H9 (cell line): Measurements from ENCODE around the gene PRDM11. TPM values are rescaled to one million over a fixed set of nuclear protein-coding genes. Genes with fewer than 3 reads are reported as not detected.

Source experiments
- DNase-seq: peaks from one replicate; pipeline ENCODE4 v3.0.0-alpha.2; 2017
- H2AFZ ChIP-seq: one replicate; pipeline ENCODE4 v1.6.1; 2013; ENCODE audit warnings: mild to moderate bottlenecking, low read length, control low read depth, moderate library complexity
- H2AK5ac ChIP-seq: 2 replicates; pipeline ENCODE4 v1.6.1; 2013; ENCODE audit warnings: low read length, control low read depth, mixed read lengths; ENCODE audit not compliant: insufficient read length
- H2BK120ac ChIP-seq: one replicate; pipeline ENCODE4 v1.6.1; 2013; ENCODE audit warnings: low read depth, mild to moderate bottlenecking, low read length, control low read depth, inconsistent platforms; ENCODE audit not compliant: poor library complexity, severe bottlenecking
- H2BK12ac ChIP-seq: 2 replicates; pipeline ENCODE4 v1.6.1; 2013; ENCODE audit warnings: low read length, control low read depth, mixed read lengths, low read depth; ENCODE audit not compliant: insufficient read length
- H2BK15ac ChIP-seq: 2 replicates; pipeline ENCODE4 v1.6.1; 2013; ENCODE audit warnings: low read depth, low read length, control low read depth
- H2BK20ac ChIP-seq: one replicate; pipeline ENCODE4 v1.6.1; 2013; ENCODE audit warnings: low read depth, mild to moderate bottlenecking, low read length, control low read depth, inconsistent platforms; ENCODE audit not compliant: poor library complexity, severe bottlenecking
- H2BK5ac ChIP-seq: 2 replicates; pipeline ENCODE4 v1.6.1; 2013; ENCODE audit warnings: low read length, control low read depth, mixed read lengths; ENCODE audit not compliant: insufficient read length
- H3K14ac ChIP-seq: 2 replicates; pipeline ENCODE4 v1.6.1; 2013; ENCODE audit warnings: low read length, control low read depth; ENCODE audit not compliant: insufficient read depth
- H3K18ac ChIP-seq: 2 replicates; pipeline ENCODE4 v1.6.1; 2013; ENCODE audit warnings: low read depth, mild to moderate bottlenecking, mixed read lengths, low read length, control low read depth; ENCODE audit not compliant: insufficient read length
- H3K23ac ChIP-seq: 2 replicates; pipeline ENCODE4 v1.6.1; 2013; ENCODE audit warnings: low read length, control low read depth, mixed read lengths, low read depth; ENCODE audit not compliant: insufficient read length
- H3K23me2 ChIP-seq: 2 replicates; pipeline ENCODE4 v1.6.1; 2013; ENCODE audit warnings: low read depth, mild to moderate bottlenecking, mixed read lengths, low read length, control low read depth; ENCODE audit not compliant: insufficient read length, poor library complexity, severe bottlenecking
- H3K27ac ChIP-seq: 2 replicates; pipeline ENCODE4 v1.5.1; 2013; ENCODE audit warnings: low read length, control low read depth, mixed read lengths, low read depth; ENCODE audit not compliant: insufficient read length
- H3K27me3 ChIP-seq: 2 replicates; pipeline ENCODE4 v1.6.1; 2013; ENCODE audit warnings: low read length, control low read depth, inconsistent platforms; ENCODE audit not compliant: insufficient read depth
- H3K4ac ChIP-seq: 2 replicates; pipeline ENCODE4 v1.6.1; 2013; ENCODE audit warnings: low read depth, mild to moderate bottlenecking, control low read depth, inconsistent platforms, low read length, moderate library complexity
- H3K4me1 ChIP-seq: 2 replicates; pipeline ENCODE4 v1.6.1; 2013; ENCODE audit warnings: low read length, control low read depth, inconsistent platforms; ENCODE audit not compliant: insufficient read depth
- H3K4me2 ChIP-seq: 2 replicates; pipeline ENCODE4 v1.6.1; 2013; ENCODE audit warnings: low read length, control low read depth, mixed read lengths; ENCODE audit not compliant: insufficient read length, insufficient read depth
- H3K56ac ChIP-seq: 2 replicates; pipeline ENCODE4 v1.6.1; 2013; ENCODE audit warnings: low read depth, mild to moderate bottlenecking, mixed read lengths, low read length, control low read depth; ENCODE audit not compliant: insufficient read length
- H3K79me1 ChIP-seq: 2 replicates; pipeline ENCODE4 v1.6.1; 2013; ENCODE audit warnings: low read depth, mild to moderate bottlenecking, moderate library complexity, low read length, control low read depth, inconsistent platforms; ENCODE audit not compliant: insufficient read depth, poor library complexity, severe bottlenecking
- H3K79me2 ChIP-seq: 2 replicates; pipeline ENCODE4 v1.6.1; 2013; ENCODE audit warnings: low read length, control low read depth, inconsistent platforms; ENCODE audit not compliant: insufficient read depth
- H3K9ac ChIP-seq: 2 replicates; pipeline ENCODE4 v1.6.1; 2013; ENCODE audit warnings: low read length, control low read depth, mixed read lengths; ENCODE audit not compliant: insufficient read length; ENCODE audit errors: extremely low read depth
- H3K9me3 ChIP-seq: one replicate; pipeline ENCODE4 v1.6.1; 2013; ENCODE audit warnings: low read depth, low read length, inconsistent platforms; ENCODE audit not compliant: control insufficient read depth
- H3T11ph ChIP-seq: one replicate; pipeline ENCODE4 v1.6.1; 2013; ENCODE audit warnings: mild to moderate bottlenecking, low read length, control low read depth, inconsistent platforms
- H4K20me1 ChIP-seq: one replicate; pipeline ENCODE4 v1.6.1; 2013; ENCODE audit not compliant: control insufficient read depth, insufficient read length, insufficient read depth
- H4K5ac ChIP-seq: 2 replicates; pipeline ENCODE4 v1.6.1; 2013; ENCODE audit warnings: low read depth, mild to moderate bottlenecking, mixed read lengths, low read length, control low read depth; ENCODE audit not compliant: insufficient read length
- H4K8ac ChIP-seq: replicated peaks from 2 replicates; pipeline ENCODE4 v1.6.1; 2013; ENCODE audit warnings: low read length, control low read depth, mixed read lengths, low read depth; ENCODE audit not compliant: insufficient read length
- H4K91ac ChIP-seq: 2 replicates; pipeline ENCODE4 v1.6.1; 2013; ENCODE audit warnings: low read depth, mild to moderate bottlenecking, moderate library complexity, mixed read lengths, low read length, control low read depth; ENCODE audit not compliant: insufficient read length
- H3K27ac Mint-ChIP-seq, 3 experiments: 2 replicates in 2 of 3; 3 replicates in 1 of 3; pipeline ENCODE4 v1.8.0; 2020 to 2021; ENCODE audit warnings: mixed read lengths in 3 of 3, mild to moderate bottlenecking in 1 of 3, moderate library complexity in 1 of 3
- H3K27me3 Mint-ChIP-seq: 2 replicates; pipeline ENCODE4 v1.8.0; 2021; ENCODE audit warnings: low read depth, mild to moderate bottlenecking, moderate library complexity, mixed read lengths
- H3K36me3 Mint-ChIP-seq, 3 experiments: 2 replicates in 2 of 3; 3 replicates in 1 of 3; pipeline ENCODE4 v1.8.0; 2020 to 2021; ENCODE audit warnings: low read depth in 3 of 3, mixed read lengths in 3 of 3; ENCODE audit not compliant: insufficient read depth in 1 of 3
- H3K4me1 Mint-ChIP-seq, 2 experiments: 2 replicates each; pipeline ENCODE4 v1.8.0; 2020; ENCODE audit warnings: mixed read lengths in 2 of 2
- H3K4me3 Mint-ChIP-seq, 2 experiments: 2 replicates in 1 of 2; 3 replicates in 1 of 2; pipeline ENCODE4 v1.8.0; 2020 to 2021; ENCODE audit warnings: mild to moderate bottlenecking in 2 of 2, mixed read lengths in 2 of 2, moderate library complexity in 1 of 2
- H3K9me3 Mint-ChIP-seq, 2 experiments: 2 replicates in 1 of 2; 3 replicates in 1 of 2; pipeline ENCODE4 v1.8.0; 2020; ENCODE audit warnings: mild to moderate bottlenecking in 2 of 2, mixed read lengths in 2 of 2, moderate library complexity in 1 of 2
- CTCF ChIP-seq: fragments of 200-600 bp; sonication (generic); conservative IDR thresholded peaks from 3 replicates; pipeline ENCODE4 v1.8.0; 2021; ENCODE audit warnings: antibody characterized with exemption, mild to moderate bottlenecking
- WGBS: extraction: QIAGEN DNeasy Blood & Tissue Kit; methylation state at CpG from one replicate; pipeline ENCODE4 v1.1.7; 2013; ENCODE audit warnings: missing lambda C conversion rate, low lambda C conversion rate, mixed read lengths; ENCODE audit not compliant: insufficient read length; ENCODE audit errors: extremely low coverage; 5-methylcytosine and 5-hydroxymethylcytosine counted together
- total RNA-seq: library from RNA; stranded (reverse); gene quantifications from 2 replicates; pipeline ENCODE4 v1.2.1, GENCODE V29; 2021

PRDM11 gene
- total RNA-seq, 1 experiment from 2014 or later, result 11.5 TPM

- H3K27me3 ChIP-seq, result peaks cover 4% of the 10 kb centered on the region; the same call in 1 of the 2 replicates
Measured at GRCh38 chr11:45280449-45280848, 134.0 kb downstream of the PRDM11 start.

More at GRCh38 chr11:45280449-45280848, 134.0 kb downstream of the PRDM11 start:
- no peak overlapping the region for H3K18ac ChIP-seq
- no peak overlapping the region for H2BK120ac ChIP-seq
- no peak for TF ChIP-seq CTCF
- H2AFZ ChIP-seq, result no peak overlapping the region
- H3K9ac ChIP-seq, result no peak overlapping the region
- WGBS, result no CpG with 5 or more reads among the region's 3 CpGs
- DNase-seq, result no peak
- no peak overlapping the region for H4K5ac ChIP-seq
- H3K4me2 ChIP-seq, result no peak overlapping the region
- H3K79me2 ChIP-seq, result no peaks in the 10 kb centered on the region
- H2AK5ac ChIP-seq, result no peak overlapping the region
- no peak overlapping the region for H3K23ac ChIP-seq
- no peak overlapping the region for H4K91ac ChIP-seq
- H3T11ph ChIP-seq, result no peak overlapping the region
- Mint-ChIP-seq H3K27me3 (peaks cover 32% of the 10 kb centered on the region), H3K4me1 (peaks cover 18 to 32% of the 10 kb centered on the region in 2 experiments), H3K27ac (no peak overlapping the region; a peak in 2 of 7 replicates), H3K36me3 (peaks cover 6 to 14% (median 11%) of the 10 kb centered on the region in 3 experiments; a peak in 6 of 7 replicates), H3K9me3 (peaks cover 11 to 13% of the 10 kb centered on the region in 2 experiments), H3K4me3 (no peak overlapping the region)
- H3K56ac ChIP-seq, result no peak overlapping the region
- no peaks in the 10 kb centered on the region; the same call in 1 of the 2 replicates for H3K4me1 ChIP-seq
- no peaks in the 10 kb centered on the region for H4K20me1 ChIP-seq
- no peak overlapping the region for H3K27ac ChIP-seq
- no peak overlapping the region for H4K8ac ChIP-seq
- H2BK20ac ChIP-seq, result no peak overlapping the region
- H3K14ac ChIP-seq, result no peak overlapping the region
- no peak overlapping the region for H2BK12ac ChIP-seq
- H3K79me1 ChIP-seq, result no peaks in the 10 kb centered on the region
- peaks cover 3% of the 10 kb centered on the region for H3K23me2 ChIP-seq
- no peak overlapping the region for H2BK15ac ChIP-seq
- H3K4ac ChIP-seq, result no peak overlapping the region
- no peak overlapping the region for H2BK5ac ChIP-seq
- H3K9me3 ChIP-seq, result peaks cover 5% of the 10 kb centered on the region
